Measurements from ENCODE around the gene MSANTD2. TPM values are rescaled to one million over a fixed set of nuclear protein-coding genes. Genes with fewer than 3 reads are reported as not detected.

The MSANTD2 gene
- polyA plus RNA-seq, 1 of the 3 experiments (the other 2 are of a cell fraction): 6.4 TPM

DNA sequence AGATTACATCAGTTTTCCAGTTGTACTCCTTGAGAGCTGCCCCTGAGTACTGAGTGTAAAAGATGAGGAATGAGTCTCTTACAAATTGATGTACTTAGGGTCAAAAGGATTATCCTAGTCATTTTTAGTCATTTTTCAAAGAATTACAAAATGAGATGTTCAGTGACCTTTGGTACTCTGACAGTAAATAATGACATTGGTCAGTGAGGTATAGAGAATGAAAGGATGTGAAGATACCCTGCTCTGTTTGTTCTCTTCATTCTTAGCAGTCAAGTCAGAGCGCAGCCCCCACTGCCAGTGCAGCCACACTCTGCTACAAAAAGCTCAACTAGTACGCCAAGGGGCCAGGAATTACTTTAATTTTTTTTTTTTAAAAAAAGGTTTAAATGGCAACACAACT is 34.0 kb downstream of the MSANTD2 start:
- Histone ChIP-seq H3K36me3 (replicated peaks in 1 of 2; ENCODE audit: control insufficient read depth in 1 of 2, insufficient read depth in 2 of 2, low read length in 1 of 2) (peaks cover 38 to 51% of the 10 kb centered on the region in 2 experiments), H3K9me2 (no peaks in the 10 kb centered on the region), H3K4me1 (ENCODE audit: control insufficient read depth in 1 of 2, insufficient read depth in 2 of 2, low read depth in 1 of 2, low read length in 1 of 2) (peaks cover 7 to 13% of the 10 kb centered on the region in 2 experiments; a peak in 2 of 4 replicates), H3F3A (replicated peaks; ENCODE audit: insufficient read depth) (peaks cover 21% of the 10 kb centered on the region), H3K4me3 (ENCODE audit: low read depth in 2 of 2, low read length in 1 of 2) (no peak overlapping the region), H3K79me2 (ENCODE audit: insufficient read depth) (peaks cover 4% of the 10 kb centered on the region; the same call in 1 of the 2 replicates), H3K9me3 (no peaks in the 10 kb centered on the region), H3K27ac (ENCODE audit: low read depth in 2 of 2, low read length in 1 of 2) (no peak overlapping the region), H2AFZ (ENCODE audit: low read depth) (no peak overlapping the region), H3K4me2 (no peak overlapping the region), H3K9ac (no peak overlapping the region), H3K27me3 (ENCODE audit: insufficient read depth) (no peaks in the 10 kb centered on the region), H4K20me1 (ENCODE audit: insufficient read depth) (peaks cover 5% of the 10 kb centered on the region; the same call in 1 of the 2 replicates)
- TF ChIP-seq FOSL2 (IDR thresholded peaks at IDR 0.05; ENCODE audit: borderline replicate concordance, low read depth) (no peak), NRF1 (IDR thresholded peaks at IDR 0.05; ENCODE audit: low read depth, low read length) (no peak), EZH2phosphoT487 (IDR thresholded peaks at IDR 0.05; ENCODE audit: borderline replicate concordance, low read depth) (no peak), ELF1 (IDR thresholded peaks at IDR 0.05) (no peak), RXRA (IDR thresholded peaks at IDR 0.05; ENCODE audit: borderline replicate concordance, low read depth) (no peak), NFIC (IDR thresholded peaks at IDR 0.05; ENCODE audit: borderline replicate concordance) (no peak)
- TF ChIP-seq, protein P1, sequence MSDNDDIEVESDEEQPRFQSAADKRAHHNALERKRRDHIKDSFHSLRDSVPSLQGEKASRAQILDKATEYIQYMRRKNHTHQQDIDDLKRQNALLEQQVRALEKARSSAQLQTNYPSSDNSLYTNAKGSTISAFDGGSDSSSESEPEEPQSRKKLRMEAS (IDR thresholded peaks at IDR 0.05; ENCODE audit: low read depth): no peak
- TF ChIP-seq, protein P2, sequence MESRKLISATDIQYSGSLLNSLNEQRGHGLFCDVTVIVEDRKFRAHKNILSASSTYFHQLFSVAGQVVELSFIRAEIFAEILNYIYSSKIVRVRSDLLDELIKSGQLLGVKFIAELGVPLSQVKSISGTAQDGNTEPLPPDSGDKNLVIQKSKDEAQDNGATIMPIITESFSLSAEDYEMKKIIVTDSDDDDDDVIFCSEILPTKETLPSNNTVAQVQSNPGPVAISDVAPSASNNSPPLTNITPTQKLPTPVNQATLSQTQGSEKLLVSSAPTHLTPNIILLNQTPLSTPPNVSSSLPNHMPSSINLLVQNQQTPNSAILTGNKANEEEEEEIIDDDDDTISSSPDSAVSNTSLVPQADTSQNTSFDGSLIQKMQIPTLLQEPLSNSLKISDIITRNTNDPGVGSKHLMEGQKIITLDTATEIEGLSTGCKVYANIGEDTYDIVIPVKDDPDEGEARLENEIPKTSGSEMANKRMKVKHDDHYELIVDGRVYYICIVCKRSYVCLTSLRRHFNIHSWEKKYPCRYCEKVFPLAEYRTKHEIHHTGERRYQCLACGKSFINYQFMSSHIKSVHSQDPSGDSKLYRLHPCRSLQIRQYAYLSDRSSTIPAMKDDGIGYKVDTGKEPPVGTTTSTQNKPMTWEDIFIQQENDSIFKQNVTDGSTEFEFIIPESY (IDR thresholded peaks at IDR 0.05; ENCODE audit: borderline replicate concordance, low read depth): no peak
- ChIA-PET CTCF (interaction anchor here (0.6 to 8.0 kb wide), 8 partner anchors 9 to 214 kb away, joined by 3 to 62 read pairs (median 7); no protein-coding TSS in a partner anchor), POLR2A (interaction anchor here (0.6 kb wide), 1 partner anchor 35 kb away, joined by 5 read pairs; no protein-coding TSS in a partner anchor)
- DNase-seq: no peak
- WGBS (ENCODE audit: low lambda C conversion rate): 91% methylated on average over 2 of the region's 2 CpGs

DNA sequence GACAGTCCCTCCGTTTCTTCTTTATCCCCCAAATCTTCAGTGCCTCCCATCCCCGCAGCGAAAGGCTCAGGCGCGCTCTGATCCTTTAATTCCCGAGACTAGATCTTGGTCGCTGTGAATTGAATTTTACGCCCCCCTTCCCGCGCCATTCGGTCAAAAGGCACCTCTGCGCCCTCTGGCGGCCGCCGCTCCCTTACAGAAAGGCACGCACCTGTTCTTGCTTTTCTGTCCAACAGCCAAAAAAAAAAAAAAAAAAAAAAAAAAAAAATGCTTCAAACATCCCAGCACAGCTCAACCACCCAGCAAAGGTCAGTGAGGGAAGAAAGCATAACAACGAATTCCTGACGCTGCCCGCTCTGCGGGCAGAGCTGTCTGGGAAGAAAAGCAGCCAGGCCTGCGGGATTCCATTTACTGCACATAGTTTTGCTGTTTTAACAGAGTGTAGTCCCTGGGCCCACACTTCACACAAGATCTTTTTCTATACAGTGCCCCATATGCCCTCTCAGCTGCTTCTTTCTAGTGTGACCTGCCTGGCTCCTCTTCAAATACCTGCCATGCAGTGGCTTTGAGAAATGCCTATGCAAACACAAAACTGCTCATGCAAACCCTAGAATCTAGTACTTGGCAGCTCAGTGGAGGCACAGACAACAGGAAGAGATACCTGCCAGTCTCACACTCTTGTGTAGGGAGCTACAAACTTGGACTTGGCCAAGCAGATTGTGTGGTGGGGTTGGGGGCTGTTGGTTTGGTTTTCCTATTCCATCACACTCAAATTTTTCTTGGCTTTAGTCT is 36.9 kb downstream of the MSANTD2 start:
- peak overlapping the region; percentile 43 for H3K4me3 ChIP-seq (ENCODE audit: low read depth in 2 of 2, low read length in 1 of 2)
- no peaks in the 10 kb centered on the region for H3K9me2 ChIP-seq
- no peak overlapping the region for H3K9ac ChIP-seq
- 12% methylated on average over 21 of the region's 21 CpGs for WGBS (ENCODE audit: low lambda C conversion rate)
- H3K4me2 ChIP-seq: peak overlapping the region; percentile 72
- DNase-seq: peak; percentile 81
- peaks cover 0 to 13% of the 10 kb centered on the region in 2 experiments; a peak in 2 of 4 replicates for H3K4me1 ChIP-seq (ENCODE audit: control insufficient read depth in 1 of 2, insufficient read depth in 2 of 2, low read depth in 1 of 2, low read length in 1 of 2)
- peaks cover 28 to 36% of the 10 kb centered on the region in 2 experiments for H3K36me3 ChIP-seq (replicated peaks in 1 of 2; ENCODE audit: control insufficient read depth in 1 of 2, insufficient read depth in 2 of 2, low read length in 1 of 2)
- ChIA-PET CTCF (interaction anchor here (0.6 to 8.0 kb wide), 36 partner anchors 11 to 136 kb away, joined by 3 to 62 read pairs (median 5); partner anchors contain the start of genes MSANTD2, NRGN, ROBO3 and VSIG2), POLR2A (interaction anchor here (0.6 to 0.8 kb wide), 2 partner anchors 9 to 36 kb away, joined by 3 read pairs; no protein-coding TSS in a partner anchor)
- H3F3A ChIP-seq (replicated peaks; ENCODE audit: insufficient read depth): peaks cover 7% of the 10 kb centered on the region
- peaks cover 4% of the 10 kb centered on the region; the same call in 1 of the 2 replicates for H3K79me2 ChIP-seq (ENCODE audit: insufficient read depth)
- H3K27ac ChIP-seq (ENCODE audit: low read depth in 2 of 2, low read length in 1 of 2): no peak overlapping the region
- H2AFZ ChIP-seq (ENCODE audit: low read depth): no peak overlapping the region
- H4K20me1 ChIP-seq (ENCODE audit: insufficient read depth): peaks cover 5% of the 10 kb centered on the region; the same call in 1 of the 2 replicates
- H3K9me3 ChIP-seq: no peaks in the 10 kb centered on the region
- no peaks in the 10 kb centered on the region for H3K27me3 ChIP-seq (ENCODE audit: insufficient read depth)
- TF ChIP-seq SIN3A (IDR thresholded peaks at IDR 0.05; ENCODE audit: borderline replicate concordance, low read depth, low read length) (0 out of 2 replicates have a peak, but pooled peaks have one; percentile 43), RAD21 (IDR thresholded peaks at IDR 0.05; ENCODE audit: low read length) (peak; percentile 68), MXI1 (IDR thresholded peaks at IDR 0.05; ENCODE audit: low read depth, low read length) (peak; percentile 38; the same call in 1 of the 2 replicates), RFX5 (IDR thresholded peaks at IDR 0.05; ENCODE audit: low read length) (no peak), CHD2 (IDR thresholded peaks at IDR 0.05; ENCODE audit: low read length, partially characterized antibody) (peak; percentile 30), EP300 (IDR thresholded peaks at IDR 0.05; ENCODE audit: borderline replicate concordance in 1 of 2, low read depth in 1 of 2, low read length in 1 of 2) (no peak), RCOR1 (IDR thresholded peaks at IDR 0.05; ENCODE audit: low read length) (0 out of 2 replicates have a peak, but pooled peaks have one; percentile 48), RXRA (IDR thresholded peaks at IDR 0.05; ENCODE audit: borderline replicate concordance, low read depth) (no peak)
- TF ChIP-seq, protein P2 (IDR thresholded peaks at IDR 0.05; ENCODE audit: borderline replicate concordance, low read depth): no peak
- TF ChIP-seq, protein P3, sequence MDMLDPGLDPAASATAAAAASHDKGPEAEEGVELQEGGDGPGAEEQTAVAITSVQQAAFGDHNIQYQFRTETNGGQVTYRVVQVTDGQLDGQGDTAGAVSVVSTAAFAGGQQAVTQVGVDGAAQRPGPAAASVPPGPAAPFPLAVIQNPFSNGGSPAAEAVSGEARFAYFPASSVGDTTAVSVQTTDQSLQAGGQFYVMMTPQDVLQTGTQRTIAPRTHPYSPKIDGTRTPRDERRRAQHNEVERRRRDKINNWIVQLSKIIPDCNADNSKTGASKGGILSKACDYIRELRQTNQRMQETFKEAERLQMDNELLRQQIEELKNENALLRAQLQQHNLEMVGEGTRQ (IDR thresholded peaks at IDR 0.05; ENCODE audit: borderline replicate concordance, low read depth, low read length): no peak
- TF ChIP-seq, protein P4, sequence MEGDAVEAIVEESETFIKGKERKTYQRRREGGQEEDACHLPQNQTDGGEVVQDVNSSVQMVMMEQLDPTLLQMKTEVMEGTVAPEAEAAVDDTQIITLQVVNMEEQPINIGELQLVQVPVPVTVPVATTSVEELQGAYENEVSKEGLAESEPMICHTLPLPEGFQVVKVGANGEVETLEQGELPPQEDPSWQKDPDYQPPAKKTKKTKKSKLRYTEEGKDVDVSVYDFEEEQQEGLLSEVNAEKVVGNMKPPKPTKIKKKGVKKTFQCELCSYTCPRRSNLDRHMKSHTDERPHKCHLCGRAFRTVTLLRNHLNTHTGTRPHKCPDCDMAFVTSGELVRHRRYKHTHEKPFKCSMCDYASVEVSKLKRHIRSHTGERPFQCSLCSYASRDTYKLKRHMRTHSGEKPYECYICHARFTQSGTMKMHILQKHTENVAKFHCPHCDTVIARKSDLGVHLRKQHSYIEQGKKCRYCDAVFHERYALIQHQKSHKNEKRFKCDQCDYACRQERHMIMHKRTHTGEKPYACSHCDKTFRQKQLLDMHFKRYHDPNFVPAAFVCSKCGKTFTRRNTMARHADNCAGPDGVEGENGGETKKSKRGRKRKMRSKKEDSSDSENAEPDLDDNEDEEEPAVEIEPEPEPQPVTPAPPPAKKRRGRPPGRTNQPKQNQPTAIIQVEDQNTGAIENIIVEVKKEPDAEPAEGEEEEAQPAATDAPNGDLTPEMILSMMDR (IDR thresholded peaks at IDR 0.05): peak; percentile 77

All from SK-N-SH (cell line).